HepG2 (cell line): ENCODE data around the gene SLC17A5. TPM values are rescaled to one million over a fixed set of nuclear protein-coding genes. Genes with fewer than 3 reads are reported as not detected.

Experiments
- ATAC-seq: fragments of 200-7000 bp; cut with Tn5 transposase; 3 replicates; pipeline ENCODE4 v1.9.1; 2020; ENCODE audit warnings: mild to moderate bottlenecking, moderate library complexity
- BruUV-seq: library from RNA; stranded (reverse); fragments of 400-500 nt; replicated peaks from 2 replicates; lab custom pipeline; 2021; lab: Mats Ljungman, UMichigan
- CTCF ChIA-PET: fragments of 300-600 bp; formaldehyde crosslinking; extraction: SDS; loops from one replicate; lab custom pipeline; 2021; ENCODE audit warnings: low total read pairs, inconsistent platforms, low intra/inter-chr PET ratio; lab: Yijun Ruan, JAX
- POLR2A ChIA-PET: fragments of 350-600 bp; sonication (Branson Sonifier 250); formaldehyde crosslinking; loops from one replicate; lab custom pipeline; 2020; ENCODE audit warnings: antibody characterized with exemption, inconsistent platforms; lab: Yijun Ruan, JAX
- DNase-seq: peaks from one replicate; pipeline ENCODE4 v3.0.0-alpha.2; 2015; ENCODE audit warnings: low spot score
- FAIRE-seq: peaks from 3 replicates; lab custom pipeline; 2011; peaks lifted over from hg19 to GRCh38; lab: Jason Lieb, UNC
- H2AFZ ChIP-seq: one replicate; pipeline ENCODE4 v1.6.1; 2011; ENCODE audit warnings: low read length, inconsistent platforms
- H3K27ac ChIP-seq: fragments of 300-600 bp; 3 replicates; pipeline ENCODE4 v1.8.0; 2011; ENCODE audit warnings: mixed run types, mild to moderate bottlenecking, mixed read lengths, low read length, inconsistent platforms; ENCODE audit not compliant: insufficient read depth; ENCODE audit errors: extremely low read length
- H3K27me3 ChIP-seq, 2 experiments: fragments of 200-600 bp in 1 of 2; 2 replicates in 1 of 2; 3 replicates in 1 of 2; pipeline versions ENCODE4 v1.6.0 to v1.8.0; 2011; ENCODE audit warnings: low read length in 2 of 2, mild to moderate bottlenecking in 2 of 2, moderate library complexity in 2 of 2, inconsistent platforms in 1 of 2; ENCODE audit not compliant: insufficient read depth in 2 of 2, control insufficient read depth in 1 of 2
- H3K36me3 ChIP-seq, 2 experiments: fragments of 200-600 bp in 1 of 2; replicated peaks in 1 of 2; 2 replicates in 1 of 2; 3 replicates in 1 of 2; pipeline versions ENCODE4 v1.5.1 to v1.8.0; 2011; ENCODE audit warnings: low read length in 2 of 2, inconsistent platforms in 1 of 2; ENCODE audit not compliant: insufficient read depth in 2 of 2, control insufficient read depth in 1 of 2
- H3K4me1 ChIP-seq: 2 replicates; pipeline ENCODE4 v1.5.1; 2012; ENCODE audit warnings: low read length, inconsistent platforms; ENCODE audit not compliant: insufficient read depth
- H3K4me2 ChIP-seq: 2 replicates; pipeline ENCODE4 v1.6.0; 2011; ENCODE audit warnings: low read depth, low read length, inconsistent platforms
- H3K4me3 ChIP-seq, 3 experiments: fragments of 200-600 bp in 1 of 3; sonication (generic), shearing (Covaris generic) in 1 of 3; replicated peaks in 1 of 3; 2 replicates each; pipeline ENCODE4 v1.5.1; 2011 to 2016; ENCODE audit warnings: low read length in 3 of 3, inconsistent platforms in 2 of 3, low read depth in 2 of 3, mild to moderate bottlenecking in 2 of 3, control low read depth in 1 of 3, mixed read lengths in 1 of 3; ENCODE audit not compliant: insufficient read depth in 1 of 3
- H3K79me2 ChIP-seq: one replicate; pipeline ENCODE4 v1.6.1; 2011; ENCODE audit warnings: low read length, inconsistent platforms; ENCODE audit not compliant: insufficient read depth
- H3K9ac ChIP-seq: 2 replicates; pipeline ENCODE4 v1.6.0; 2011; ENCODE audit warnings: mild to moderate bottlenecking, low read depth, low read length, inconsistent platforms; ENCODE audit not compliant: insufficient read depth
- H3K9me3 ChIP-seq: 2 replicates; pipeline ENCODE4 v1.5.1; 2012; ENCODE audit warnings: mild to moderate bottlenecking, low read length
- H4K20me1 ChIP-seq: 2 replicates; pipeline ENCODE4 v1.6.0; 2011; ENCODE audit warnings: inconsistent platforms, mild to moderate bottlenecking, low read length, moderate library complexity; ENCODE audit not compliant: insufficient read depth
- CBFB ChIP-seq: sonication (generic); formaldehyde crosslinking; IDR thresholded peaks from 2 replicates; pipeline ENCODE4 v1.4.0; 2020; ENCODE audit warnings: missing genetic modification reagents
- CC2D1A ChIP-seq: sonication (generic); formaldehyde crosslinking; IDR thresholded peaks from 2 replicates; pipeline ENCODE4 v1.8.1; 2023; ENCODE audit warnings: mild to moderate bottlenecking, missing genetic modification reagents
- PITX1 ChIP-seq: sonication (generic); formaldehyde crosslinking; IDR thresholded peaks from 2 replicates; pipeline ENCODE4 v1.5.1; 2020; ENCODE audit warnings: mild to moderate bottlenecking, missing genetic modification reagents
- POLR2AphosphoS2 ChIP-seq: IDR thresholded peaks from 2 replicates; pipeline ENCODE4 v1.6.1; 2011; ENCODE audit warnings: low read depth, low read length, improper control_type of control experiment
- STAT5B ChIP-seq: sonication (generic); formaldehyde crosslinking; IDR thresholded peaks from 2 replicates; pipeline ENCODE4 v1.4.0; 2020; ENCODE audit warnings: missing genetic modification reagents
- ZFP62 ChIP-seq: sonication (generic); formaldehyde crosslinking; IDR thresholded peaks from 2 replicates; pipeline ENCODE4 v1.4.0; 2020; ENCODE audit warnings: missing genetic modification reagents
- WGBS: methylation state at CpG from one replicate; pipeline ENCODE4 v1.1.6; 2017; ENCODE audit warnings: low lambda C conversion rate; 5-methylcytosine and 5-hydroxymethylcytosine counted together
- in situ Hi-C: cut with HindIII; loops from 2 replicates; pipeline ENCODE4 v1.10.0; 2017; ENCODE audit warnings: low pct_unique_long_range_greater_than_20kb; ENCODE audit not compliant: extremely low pct_ligation_motif_present
- intact Hi-C: fragments of 100-400 bp; cut with micrococcal nuclease; formaldehyde crosslinking; loops from one replicate; pipeline ENCODE4 v1.10.0; 2022; ENCODE audit not compliant: unreplicated experiment
- polyA plus RNA-seq, 8 experiments: library from polyadenylated mRNA; depleted of rRNA in 3 of 8; stranded (reverse) in 7 of 8; unstranded in 1 of 8; fragments of >200 nt; fragmentation: Illumina TruSeq in 4 of 8; extraction: Trizol in 4 of 8; gene quantifications; 2 replicates each; pipeline versions ENCODE4 v1.2.1 to v1.2.3, GENCODE V29; 2011 to 2016; ENCODE audit warnings: low read depth in 4 of 8, missing spikeins in 1 of 8, mixed read lengths in 1 of 8; ENCODE audit not compliant: insufficient read depth in 1 of 8
- total RNA-seq, 5 experiments: library from RNA; depleted of rRNA; stranded (reverse); fragments of >200 nt; fragmentation: Illumina TruSeq; extraction: Trizol; gene quantifications; 2 replicates each; pipeline ENCODE4 v1.2.3, GENCODE V29; 2016; ENCODE audit warnings: low read depth in 1 of 5
- TF ChIP-seq, protein P1 (sequence below): sonication (generic); formaldehyde crosslinking; IDR thresholded peaks from 2 replicates; pipeline ENCODE4 v1.5.0; 2020; ENCODE audit warnings: mild to moderate bottlenecking, missing genetic modification reagents
- TF ChIP-seq, protein P2 (sequence below): sonication (generic); formaldehyde crosslinking; IDR thresholded peaks from 2 replicates; pipeline ENCODE4 v1.5.1; 2020; ENCODE audit warnings: mild to moderate bottlenecking, missing genetic modification reagents, moderate library complexity
- TF ChIP-seq, protein P3 (sequence below): IDR thresholded peaks from 2 replicates; pipeline ENCODE4 v1.6.1; 2016
- TF ChIP-seq, protein P4 (sequence below): sonication (generic); formaldehyde crosslinking; IDR thresholded peaks from 2 replicates; pipeline ENCODE4 v1.8.1; 2023; ENCODE audit warnings: mild to moderate bottlenecking, missing genetic modification reagents
- TF ChIP-seq, protein P5 (sequence below): sonication (generic); formaldehyde crosslinking; IDR thresholded peaks from 2 replicates; pipeline ENCODE4 v1.9.0; 2021; ENCODE audit warnings: missing genetic modification reagents, mild to moderate bottlenecking, borderline replicate concordance

Gene SLC17A5
- total and polyA plus RNA-seq, 2 of the 13 experiments (the other 11 are each of a cell fraction or from before 2014, with no cell fraction given), result 18.3 to 20.5 TPM

DNA sequence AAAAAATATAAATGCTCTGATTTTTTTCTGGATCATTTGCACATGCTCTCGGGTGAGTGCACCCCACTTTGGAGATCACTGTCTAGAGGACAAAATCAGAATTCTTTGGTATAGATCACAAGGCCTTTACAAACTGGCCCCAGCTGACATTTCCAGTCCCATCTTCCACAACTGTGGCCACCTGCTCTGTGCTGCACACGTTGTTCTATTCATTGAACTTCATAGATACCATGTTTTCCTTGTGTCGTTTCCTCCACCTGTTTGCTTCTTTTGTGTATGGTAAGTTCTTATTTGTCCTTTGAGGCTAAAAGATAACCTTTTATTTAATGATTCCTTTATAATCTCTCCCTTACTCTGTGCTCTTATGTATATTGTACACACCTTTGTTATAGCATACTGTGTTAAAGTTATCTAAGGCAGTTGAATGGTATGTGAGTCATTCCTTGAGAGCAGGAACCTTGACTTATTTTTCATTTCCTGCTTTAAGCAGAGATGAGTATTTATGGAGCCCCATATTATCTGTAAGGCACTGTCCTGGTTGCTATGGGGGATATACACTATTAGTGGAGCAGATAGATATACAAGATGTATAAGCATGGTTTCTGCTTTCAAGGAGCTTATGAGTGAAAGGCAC is 12.0 kb upstream of the SLC17A5 start:
- FAIRE-seq, result no peak
- TF ChIP-seq, protein P1, sequence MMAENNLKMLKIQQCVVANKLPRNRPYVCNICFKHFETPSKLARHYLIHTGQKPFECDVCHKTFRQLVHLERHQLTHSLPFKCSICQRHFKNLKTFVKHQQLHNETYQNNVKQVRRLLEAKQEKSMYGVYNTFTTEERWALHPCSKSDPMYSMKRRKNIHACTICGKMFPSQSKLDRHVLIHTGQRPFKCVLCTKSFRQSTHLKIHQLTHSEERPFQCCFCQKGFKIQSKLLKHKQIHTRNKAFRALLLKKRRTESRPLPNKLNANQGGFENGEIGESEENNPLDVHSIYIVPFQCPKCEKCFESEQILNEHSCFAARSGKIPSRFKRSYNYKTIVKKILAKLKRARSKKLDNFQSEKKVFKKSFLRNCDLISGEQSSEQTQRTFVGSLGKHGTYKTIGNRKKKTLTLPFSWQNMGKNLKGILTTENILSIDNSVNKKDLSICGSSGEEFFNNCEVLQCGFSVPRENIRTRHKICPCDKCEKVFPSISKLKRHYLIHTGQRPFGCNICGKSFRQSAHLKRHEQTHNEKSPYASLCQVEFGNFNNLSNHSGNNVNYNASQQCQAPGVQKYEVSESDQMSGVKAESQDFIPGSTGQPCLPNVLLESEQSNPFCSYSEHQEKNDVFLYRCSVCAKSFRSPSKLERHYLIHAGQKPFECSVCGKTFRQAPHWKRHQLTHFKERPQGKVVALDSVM (CRISPR knock-in tag), result no peak
- TF ChIP-seq, protein P2, sequence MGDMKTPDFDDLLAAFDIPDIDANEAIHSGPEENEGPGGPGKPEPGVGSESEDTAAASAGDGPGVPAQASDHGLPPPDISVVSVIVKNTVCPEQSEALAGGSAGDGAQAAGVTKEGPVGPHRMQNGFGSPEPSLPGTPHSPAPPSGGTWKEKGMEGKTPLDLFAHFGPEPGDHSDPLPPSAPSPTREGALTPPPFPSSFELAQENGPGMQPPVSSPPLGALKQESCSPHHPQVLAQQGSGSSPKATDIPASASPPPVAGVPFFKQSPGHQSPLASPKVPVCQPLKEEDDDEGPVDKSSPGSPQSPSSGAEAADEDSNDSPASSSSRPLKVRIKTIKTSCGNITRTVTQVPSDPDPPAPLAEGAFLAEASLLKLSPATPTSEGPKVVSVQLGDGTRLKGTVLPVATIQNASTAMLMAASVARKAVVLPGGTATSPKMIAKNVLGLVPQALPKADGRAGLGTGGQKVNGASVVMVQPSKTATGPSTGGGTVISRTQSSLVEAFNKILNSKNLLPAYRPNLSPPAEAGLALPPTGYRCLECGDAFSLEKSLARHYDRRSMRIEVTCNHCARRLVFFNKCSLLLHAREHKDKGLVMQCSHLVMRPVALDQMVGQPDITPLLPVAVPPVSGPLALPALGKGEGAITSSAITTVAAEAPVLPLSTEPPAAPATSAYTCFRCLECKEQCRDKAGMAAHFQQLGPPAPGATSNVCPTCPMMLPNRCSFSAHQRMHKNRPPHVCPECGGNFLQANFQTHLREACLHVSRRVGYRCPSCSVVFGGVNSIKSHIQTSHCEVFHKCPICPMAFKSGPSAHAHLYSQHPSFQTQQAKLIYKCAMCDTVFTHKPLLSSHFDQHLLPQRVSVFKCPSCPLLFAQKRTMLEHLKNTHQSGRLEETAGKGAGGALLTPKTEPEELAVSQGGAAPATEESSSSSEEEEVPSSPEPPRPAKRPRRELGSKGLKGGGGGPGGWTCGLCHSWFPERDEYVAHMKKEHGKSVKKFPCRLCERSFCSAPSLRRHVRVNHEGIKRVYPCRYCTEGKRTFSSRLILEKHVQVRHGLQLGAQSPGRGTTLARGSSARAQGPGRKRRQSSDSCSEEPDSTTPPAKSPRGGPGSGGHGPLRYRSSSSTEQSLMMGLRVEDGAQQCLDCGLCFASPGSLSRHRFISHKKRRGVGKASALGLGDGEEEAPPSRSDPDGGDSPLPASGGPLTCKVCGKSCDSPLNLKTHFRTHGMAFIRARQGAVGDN (CRISPR knock-in tag), result no peak
- no peak for TF ChIP-seq CBFB (CRISPR knock-in tag)
- no peak for TF ChIP-seq PITX1 (CRISPR knock-in tag)
- no peak for TF ChIP-seq STAT5B (CRISPR knock-in tag)
- no peak for TF ChIP-seq ZFP62 (CRISPR knock-in tag)
- no peak for TF ChIP-seq POLR2AphosphoS2
- TF ChIP-seq, protein P3, sequence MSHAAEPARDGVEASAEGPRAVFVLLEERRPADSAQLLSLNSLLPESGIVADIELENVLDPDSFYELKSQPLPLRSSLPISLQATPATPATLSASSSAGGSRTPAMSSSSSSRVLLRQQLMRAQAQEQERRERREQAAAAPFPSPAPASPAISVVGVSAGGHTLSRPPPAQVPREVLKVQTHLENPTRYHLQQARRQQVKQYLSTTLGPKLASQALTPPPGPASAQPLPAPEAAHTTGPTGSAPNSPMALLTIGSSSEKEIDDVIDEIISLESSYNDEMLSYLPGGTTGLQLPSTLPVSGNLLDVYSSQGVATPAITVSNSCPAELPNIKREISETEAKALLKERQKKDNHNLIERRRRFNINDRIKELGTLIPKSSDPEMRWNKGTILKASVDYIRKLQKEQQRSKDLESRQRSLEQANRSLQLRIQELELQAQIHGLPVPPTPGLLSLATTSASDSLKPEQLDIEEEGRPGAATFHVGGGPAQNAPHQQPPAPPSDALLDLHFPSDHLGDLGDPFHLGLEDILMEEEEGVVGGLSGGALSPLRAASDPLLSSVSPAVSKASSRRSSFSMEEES (CRISPR knock-in tag), result no peak
- no peak for TF ChIP-seq CC2D1A
- TF ChIP-seq, protein P4, sequence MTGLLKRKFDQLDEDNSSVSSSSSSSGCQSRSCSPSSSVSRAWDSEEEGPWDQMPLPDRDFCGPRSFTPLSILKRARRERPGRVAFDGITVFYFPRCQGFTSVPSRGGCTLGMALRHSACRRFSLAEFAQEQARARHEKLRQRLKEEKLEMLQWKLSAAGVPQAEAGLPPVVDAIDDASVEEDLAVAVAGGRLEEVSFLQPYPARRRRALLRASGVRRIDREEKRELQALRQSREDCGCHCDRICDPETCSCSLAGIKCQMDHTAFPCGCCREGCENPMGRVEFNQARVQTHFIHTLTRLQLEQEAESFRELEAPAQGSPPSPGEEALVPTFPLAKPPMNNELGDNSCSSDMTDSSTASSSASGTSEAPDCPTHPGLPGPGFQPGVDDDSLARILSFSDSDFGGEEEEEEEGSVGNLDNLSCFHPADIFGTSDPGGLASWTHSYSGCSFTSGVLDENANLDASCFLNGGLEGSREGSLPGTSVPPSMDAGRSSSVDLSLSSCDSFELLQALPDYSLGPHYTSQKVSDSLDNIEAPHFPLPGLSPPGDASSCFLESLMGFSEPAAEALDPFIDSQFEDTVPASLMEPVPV, result no peak
- TF ChIP-seq, protein P5, sequence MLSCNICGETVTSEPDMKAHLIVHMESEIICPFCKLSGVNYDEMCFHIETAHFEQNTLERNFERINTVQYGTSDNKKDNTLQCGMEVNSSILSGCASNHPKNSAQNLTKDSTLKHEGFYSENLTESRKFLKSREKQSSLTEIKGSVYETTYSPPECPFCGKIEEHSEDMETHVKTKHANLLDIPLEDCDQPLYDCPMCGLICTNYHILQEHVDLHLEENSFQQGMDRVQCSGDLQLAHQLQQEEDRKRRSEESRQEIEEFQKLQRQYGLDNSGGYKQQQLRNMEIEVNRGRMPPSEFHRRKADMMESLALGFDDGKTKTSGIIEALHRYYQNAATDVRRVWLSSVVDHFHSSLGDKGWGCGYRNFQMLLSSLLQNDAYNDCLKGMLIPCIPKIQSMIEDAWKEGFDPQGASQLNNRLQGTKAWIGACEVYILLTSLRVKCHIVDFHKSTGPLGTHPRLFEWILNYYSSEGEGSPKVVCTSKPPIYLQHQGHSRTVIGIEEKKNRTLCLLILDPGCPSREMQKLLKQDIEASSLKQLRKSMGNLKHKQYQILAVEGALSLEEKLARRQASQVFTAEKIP (CRISPR knock-in tag), result no peak

More for the DNA sequence above, 12.0 kb upstream of the SLC17A5 start:
- no peaks in the 10 kb centered on the region for H3K4me1 ChIP-seq
- no peak overlapping the region for H3K4me2 ChIP-seq
- no TSS peak for BruUV-seq
- H3K9me3 ChIP-seq, result no peaks in the 10 kb centered on the region
- ChIA-PET CTCF (no interaction called here), POLR2A (interaction anchor here (1.1 kb wide), 1 partner anchor 11 kb away, joined by 5 read pairs; no protein-coding TSS in a partner anchor)
- H3K4me3 ChIP-seq, result no peak overlapping the region
- intact Hi-C loops, result no loop called here
- H3K36me3 ChIP-seq, result no peaks in the 10 kb centered on the region
- no peaks in the 10 kb centered on the region for H4K20me1 ChIP-seq
- DNase-seq (no peak), ATAC-seq (no peak)
- no peak overlapping the region for H3K27ac ChIP-seq
- H3K9ac ChIP-seq, result no peak overlapping the region
- WGBS, result 1% methylated on average over 3 of the region's 3 CpGs
- in situ Hi-C loops, result no loop called here
- H2AFZ ChIP-seq, result no peak overlapping the region
- no peaks in the 10 kb centered on the region for H3K79me2 ChIP-seq
- H3K27me3 ChIP-seq, result peaks cover 3 to 4% of the 10 kb centered on the region in 2 experiments; a peak in 2 of 5 replicates
